ENCODE data around the gene TOR1B.

TOR1B gene

GRCh38 chr9:129762985-129763926 lies 39.7 kb upstream of the TOR1B start:
- ATAC-seq, result no peak
- TF ChIP-seq ZFP3 (CRISPR knock-in tag; IDR thresholded peaks at IDR 0.05) (no peak), POU6F1 (CRISPR knock-in tag; IDR thresholded peaks at IDR 0.05; ENCODE audit: borderline replicate concordance, low read depth) (no peak), RARB (CRISPR knock-in tag; IDR thresholded peaks at IDR 0.05) (no peak), ARNTL (CRISPR knock-in tag; IDR thresholded peaks at IDR 0.05; ENCODE audit: borderline replicate concordance, low read depth) (no peak), BACH2 (CRISPR knock-in tag; IDR thresholded peaks at IDR 0.05; ENCODE audit: borderline replicate concordance) (no peak), ISL1 (CRISPR knock-in tag; IDR thresholded peaks at IDR 0.05) (no peak), CSDC2 (CRISPR knock-in tag; IDR thresholded peaks at IDR 0.05) (no peak), TOX (CRISPR knock-in tag; IDR thresholded peaks at IDR 0.05; ENCODE audit: borderline replicate concordance) (no peak)
- TF ChIP-seq, protein P1, sequence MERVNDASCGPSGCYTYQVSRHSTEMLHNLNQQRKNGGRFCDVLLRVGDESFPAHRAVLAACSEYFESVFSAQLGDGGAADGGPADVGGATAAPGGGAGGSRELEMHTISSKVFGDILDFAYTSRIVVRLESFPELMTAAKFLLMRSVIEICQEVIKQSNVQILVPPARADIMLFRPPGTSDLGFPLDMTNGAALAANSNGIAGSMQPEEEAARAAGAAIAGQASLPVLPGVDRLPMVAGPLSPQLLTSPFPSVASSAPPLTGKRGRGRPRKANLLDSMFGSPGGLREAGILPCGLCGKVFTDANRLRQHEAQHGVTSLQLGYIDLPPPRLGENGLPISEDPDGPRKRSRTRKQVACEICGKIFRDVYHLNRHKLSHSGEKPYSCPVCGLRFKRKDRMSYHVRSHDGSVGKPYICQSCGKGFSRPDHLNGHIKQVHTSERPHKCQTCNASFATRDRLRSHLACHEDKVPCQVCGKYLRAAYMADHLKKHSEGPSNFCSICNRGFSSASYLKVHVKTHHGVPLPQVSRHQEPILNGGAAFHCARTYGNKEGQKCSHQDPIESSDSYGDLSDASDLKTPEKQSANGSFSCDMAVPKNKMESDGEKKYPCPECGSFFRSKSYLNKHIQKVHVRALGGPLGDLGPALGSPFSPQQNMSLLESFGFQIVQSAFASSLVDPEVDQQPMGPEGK (CRISPR knock-in tag; IDR thresholded peaks at IDR 0.05; ENCODE audit: borderline replicate concordance), result no peak

DNA sequence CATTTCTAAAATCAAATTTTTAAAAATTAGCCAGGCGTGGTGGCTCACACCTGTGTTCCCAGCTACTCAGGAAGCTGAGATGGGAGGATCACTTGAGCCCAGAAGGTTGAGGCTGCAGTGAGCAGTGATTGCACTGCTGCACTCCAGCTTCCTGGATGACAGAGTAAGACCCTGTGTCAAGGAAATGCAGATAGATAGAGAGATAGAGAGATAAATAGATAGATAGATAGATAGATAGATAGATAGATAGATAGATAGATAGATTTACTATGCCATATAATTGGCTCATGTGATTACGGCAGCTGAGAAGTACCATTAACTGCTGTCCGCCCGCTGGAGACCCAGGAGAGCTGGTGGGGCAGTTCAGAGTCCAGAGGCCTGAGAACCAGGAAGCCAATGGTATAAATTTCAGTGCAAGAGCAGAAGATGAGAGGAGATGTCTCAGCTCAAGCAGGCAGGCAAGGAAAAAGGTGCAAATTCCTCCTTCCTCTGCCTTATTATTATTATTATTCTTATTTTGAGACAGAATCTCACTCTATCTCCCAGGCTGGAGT lies 37.1 kb upstream of the TOR1B start:
- TF ChIP-seq TOX (CRISPR knock-in tag; IDR thresholded peaks at IDR 0.05; ENCODE audit: borderline replicate concordance) (no peak), PPARA (CRISPR knock-in tag; IDR thresholded peaks at IDR 0.05; ENCODE audit: borderline replicate concordance) (no peak), TSHZ2 (CRISPR knock-in tag; IDR thresholded peaks at IDR 0.05) (no peak), ZFP3 (CRISPR knock-in tag; IDR thresholded peaks at IDR 0.05) (no peak), ZC3H10 (CRISPR knock-in tag; IDR thresholded peaks at IDR 0.05) (no peak), CSRNP3 (CRISPR knock-in tag; IDR thresholded peaks at IDR 0.05) (no peak), ZNF8 (CRISPR knock-in tag; IDR thresholded peaks at IDR 0.05) (no peak), BACH2 (CRISPR knock-in tag; IDR thresholded peaks at IDR 0.05; ENCODE audit: borderline replicate concordance) (no peak), GLIS3 (CRISPR knock-in tag; IDR thresholded peaks at IDR 0.05) (no peak), OSR1 (CRISPR knock-in tag; IDR thresholded peaks at IDR 0.05) (no peak), RARB (CRISPR knock-in tag; IDR thresholded peaks at IDR 0.05) (no peak), POU6F1 (CRISPR knock-in tag; IDR thresholded peaks at IDR 0.05; ENCODE audit: borderline replicate concordance, low read depth) (no peak), ARNTL (CRISPR knock-in tag; IDR thresholded peaks at IDR 0.05; ENCODE audit: borderline replicate concordance, low read depth) (no peak), ZFP30 (CRISPR knock-in tag; IDR thresholded peaks at IDR 0.05) (no peak)
- TF ChIP-seq, protein P1 (CRISPR knock-in tag; IDR thresholded peaks at IDR 0.05; ENCODE audit: borderline replicate concordance), result no peak
- ATAC-seq, result no peak
